HG03565 (cell line): Measurements from ENCODE around the gene MAD2L1.
"Not testable (repeated sequence)": the region's sequence is repeated elsewhere in the genome, so short reads cannot be mapped to it uniquely, and the experiment has no call there.

ENCODE experiments used
- ATAC-seq: cut with Tn5 transposase; IDR thresholded peaks from one replicate; pipeline ENCODE4 v1.9.1; 2021; ENCODE audit warnings: mild to moderate bottlenecking, moderate library complexity; ENCODE audit not compliant: unreplicated experiment

MAD2L1 gene

DNA sequence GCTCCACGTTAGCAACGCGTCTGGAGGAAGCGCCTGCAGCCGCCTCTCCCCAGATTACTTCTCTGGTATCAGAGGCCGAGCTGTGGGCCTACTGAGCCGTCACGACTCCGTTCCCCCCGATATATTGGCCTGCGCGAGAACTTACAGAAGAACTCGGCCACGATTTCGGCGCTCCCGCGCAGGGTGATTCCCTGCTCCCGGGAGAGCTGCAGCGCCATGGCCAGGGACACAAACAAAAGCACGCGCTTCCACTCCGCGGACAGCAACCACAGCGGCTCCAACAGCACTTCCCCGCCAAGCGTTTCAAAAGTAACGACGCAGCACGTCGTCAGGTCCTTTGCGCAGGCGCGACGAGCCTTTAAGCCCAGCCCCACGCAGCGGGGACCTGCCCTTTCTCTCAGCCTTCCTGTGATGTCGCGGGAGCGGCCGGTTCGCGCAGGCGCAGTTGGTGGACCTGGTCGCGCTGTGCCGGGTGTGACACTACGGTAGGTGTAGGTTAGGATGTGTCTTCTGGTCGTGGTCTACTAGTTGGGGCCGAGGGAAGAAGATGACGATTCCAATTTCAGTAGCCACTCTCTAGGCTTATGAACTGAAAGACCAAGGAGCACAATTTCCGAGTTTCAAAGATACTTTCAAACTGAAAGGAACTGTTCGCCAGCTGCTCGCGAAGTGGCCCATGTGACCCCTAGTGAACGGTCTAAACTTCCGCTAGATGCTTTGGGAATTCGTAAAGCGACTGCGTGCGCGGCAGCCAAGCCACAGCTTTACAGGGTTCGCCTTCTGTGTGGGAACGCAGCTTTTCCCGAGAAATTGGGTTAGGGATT is at the start of gene MAD2L1:
TSS of gene MAD2L1 (minus strand) at position 332 of the 824 bp plus-strand sequence. CDS start at position 218, 114 bp downstream.
- ATAC-seq = peak; percentile 82

DNA sequence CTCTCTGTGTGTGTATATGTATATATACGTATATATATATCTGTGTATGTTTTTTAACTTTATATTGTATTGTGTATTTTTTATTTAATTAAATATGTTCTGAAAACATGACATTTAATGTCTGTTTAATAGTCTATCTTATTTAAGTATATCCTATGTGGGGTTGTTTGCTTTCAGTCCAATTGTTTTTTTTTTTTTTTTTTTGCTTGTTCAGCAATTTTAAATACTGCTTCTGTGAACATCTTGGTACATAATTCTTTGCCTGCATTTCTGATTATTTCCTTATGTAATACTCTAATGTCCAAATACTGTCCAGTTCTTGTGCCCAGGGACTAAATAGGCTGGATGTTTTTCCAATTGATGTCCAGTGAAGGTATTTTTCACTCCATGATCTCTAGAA is 45.1 kb upstream of the MAD2L1 start:
- ATAC-seq = no peak

DNA sequence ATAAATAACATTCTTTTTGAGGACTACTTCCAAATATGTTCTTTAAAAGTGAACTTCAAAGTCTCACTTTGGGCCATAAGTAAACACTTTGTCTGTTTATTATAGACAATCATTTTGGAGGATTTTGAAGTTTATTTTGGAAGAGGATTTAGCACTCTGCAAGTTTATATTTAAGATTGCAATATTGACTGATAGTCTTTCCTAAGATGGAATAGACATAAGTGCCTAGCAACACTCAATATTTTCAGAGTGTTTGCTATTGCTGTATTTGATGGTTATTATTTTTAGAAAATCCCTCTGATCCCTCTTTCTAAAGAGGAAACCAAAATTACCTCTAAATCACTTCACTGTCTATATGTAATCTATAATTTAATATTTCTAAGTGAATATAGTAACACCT is 42.8 kb upstream of the MAD2L1 start:
- ATAC-seq = no peak

DNA sequence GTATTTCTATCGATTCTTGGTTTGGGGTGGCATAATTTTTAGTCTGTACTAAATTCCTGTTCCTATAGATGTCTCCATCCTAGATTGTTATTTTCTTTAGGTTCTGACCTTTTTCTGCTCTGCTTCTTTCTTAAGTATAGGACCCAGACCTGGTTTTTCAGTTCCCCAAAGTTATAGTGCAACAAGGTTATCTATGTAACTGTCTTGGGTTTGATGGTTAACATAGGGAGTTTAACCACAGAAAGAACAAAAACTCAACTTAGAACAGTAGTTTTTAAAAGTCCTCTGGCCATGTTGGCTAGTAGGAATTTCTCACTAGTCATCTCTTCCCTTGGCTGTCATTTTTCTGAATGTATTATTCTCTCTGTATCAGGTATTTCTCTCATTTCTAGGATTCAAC is 38.8 kb upstream of the MAD2L1 start:
- ATAC-seq = peak; percentile 96

DNA sequence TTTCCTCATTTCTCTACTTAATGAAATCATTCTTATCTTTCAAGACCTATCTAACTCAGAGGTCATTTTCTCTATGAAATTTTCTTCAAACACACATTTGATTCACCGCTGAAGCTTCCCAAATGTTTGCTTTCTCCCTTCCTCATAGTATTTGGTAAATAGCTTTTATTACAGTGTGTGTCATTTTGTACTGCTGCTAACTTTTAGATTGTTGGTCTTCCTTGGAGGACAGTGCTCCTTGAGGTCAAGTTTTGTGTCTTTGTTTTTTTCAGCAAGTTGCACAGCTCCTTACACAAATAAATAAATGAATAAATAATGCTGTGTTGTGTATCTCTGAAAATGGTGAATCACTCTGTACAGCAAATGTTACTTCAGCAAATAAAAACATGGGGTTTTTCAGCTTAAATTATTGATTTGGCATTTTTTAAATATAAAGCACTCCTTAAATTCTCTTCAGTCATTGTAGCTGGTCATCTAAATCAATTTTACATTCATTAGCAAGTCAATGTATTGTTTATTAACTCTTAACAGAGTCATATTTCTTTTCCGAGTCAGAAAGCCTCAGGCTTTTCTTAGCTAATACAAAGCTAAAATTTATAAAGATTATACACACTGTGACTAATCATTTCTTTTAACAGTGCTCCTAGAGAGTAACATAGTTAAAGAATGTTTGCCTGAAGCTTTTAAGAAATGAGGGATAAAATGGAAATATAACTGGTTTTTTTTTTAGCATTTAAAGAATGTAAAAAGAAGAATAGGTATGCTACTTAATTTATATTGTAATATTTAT is 30.1 kb upstream of the MAD2L1 start:
- ATAC-seq = no peak

DNA sequence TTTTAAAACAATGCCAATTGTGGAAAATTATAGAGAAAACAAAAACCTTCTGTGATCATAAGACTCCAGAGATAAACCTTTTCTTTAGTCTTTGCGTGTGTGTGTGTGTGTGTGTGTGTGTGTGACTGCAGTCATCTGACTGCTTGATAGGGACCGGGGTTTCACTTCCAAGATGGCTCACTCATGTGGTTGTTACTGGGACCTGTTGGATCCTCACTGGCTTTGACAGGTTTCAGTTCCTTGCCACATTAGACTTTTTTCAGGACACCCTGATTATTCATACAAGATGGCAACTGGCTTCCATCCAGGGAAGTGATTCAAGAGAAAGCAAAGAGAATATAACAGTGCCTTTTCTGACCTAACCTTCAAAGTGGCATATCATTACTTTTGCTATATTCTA is 21.9 kb upstream of the MAD2L1 start:
- ATAC-seq = no peak

DNA sequence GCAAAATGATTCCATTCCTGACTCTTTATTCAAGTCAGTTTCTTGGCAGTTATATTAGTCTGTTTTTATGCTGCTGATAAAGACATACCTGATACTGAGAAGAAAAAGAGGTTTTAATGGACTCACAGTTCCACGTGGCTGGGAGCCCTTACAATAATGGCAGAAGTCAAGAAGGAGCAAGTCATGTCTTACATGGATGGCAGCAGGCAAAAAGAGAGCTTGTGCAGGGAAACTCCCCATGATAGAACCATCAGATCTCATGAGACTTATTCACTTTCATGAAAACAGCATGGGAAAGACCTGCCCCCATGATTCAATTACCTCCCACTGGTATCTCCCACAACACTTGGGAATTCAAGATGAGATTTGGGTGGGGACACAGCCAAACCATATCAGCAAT is 21.4 kb upstream of the MAD2L1 start:
- ATAC-seq = not testable (repeated sequence)

DNA sequence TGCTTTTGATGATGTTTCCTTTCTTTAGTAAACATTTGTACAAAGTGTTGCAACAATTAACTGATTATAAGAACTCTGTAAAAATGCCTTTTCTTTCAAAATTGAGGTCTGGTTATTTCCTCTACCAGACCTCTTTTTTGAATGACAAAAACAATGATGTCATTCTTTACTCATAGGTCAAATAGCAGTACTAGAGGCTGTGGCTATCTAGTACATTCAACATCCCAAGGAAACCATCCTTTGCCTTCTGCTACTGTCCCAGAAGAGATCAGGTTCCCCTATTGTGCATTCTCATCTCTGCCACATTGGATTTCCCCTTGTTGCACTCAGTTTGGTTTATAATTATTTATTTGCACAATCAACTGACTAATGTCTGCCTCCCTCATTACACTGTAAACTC is 19.1 kb upstream of the MAD2L1 start:
- ATAC-seq = no peak

DNA sequence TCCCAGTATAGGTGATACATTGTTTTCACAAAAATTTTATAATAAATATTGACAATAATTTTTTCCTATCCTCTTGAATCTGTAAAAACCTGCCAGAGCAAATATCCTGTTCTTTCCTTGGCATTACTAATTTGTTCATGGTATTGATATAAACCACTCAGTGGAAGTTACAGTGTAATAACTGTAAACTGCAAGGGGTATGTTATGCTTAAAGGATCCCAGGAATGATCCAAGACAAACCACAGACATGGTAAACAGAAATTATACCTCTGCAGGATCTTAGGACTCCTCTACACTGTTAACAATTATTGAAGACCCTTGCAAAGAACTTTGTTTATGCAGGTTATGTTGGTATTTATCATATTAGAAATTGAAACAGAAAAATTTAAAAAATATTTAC is 17.7 kb upstream of the MAD2L1 start:
- no peak for ATAC-seq

DNA sequence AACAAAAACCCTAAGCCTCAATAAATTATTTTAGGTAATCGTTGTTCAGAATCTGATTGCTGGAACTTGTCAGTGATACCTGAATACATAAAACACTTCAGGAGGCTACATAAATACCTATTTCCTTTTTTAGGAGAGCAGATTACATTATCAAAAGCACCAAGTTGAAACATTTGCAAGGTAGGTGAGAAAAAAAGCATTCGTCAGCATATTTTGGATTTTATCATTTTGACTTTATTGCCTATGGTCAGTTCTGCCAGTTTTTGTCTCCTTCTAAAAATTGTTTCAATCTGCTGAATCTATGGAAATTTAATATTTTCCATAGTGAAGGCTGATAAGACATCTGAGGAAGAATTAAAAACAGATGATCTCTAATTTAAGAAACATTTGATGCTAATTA is 16.5 kb upstream of the MAD2L1 start:
- ATAC-seq = no peak

DNA sequence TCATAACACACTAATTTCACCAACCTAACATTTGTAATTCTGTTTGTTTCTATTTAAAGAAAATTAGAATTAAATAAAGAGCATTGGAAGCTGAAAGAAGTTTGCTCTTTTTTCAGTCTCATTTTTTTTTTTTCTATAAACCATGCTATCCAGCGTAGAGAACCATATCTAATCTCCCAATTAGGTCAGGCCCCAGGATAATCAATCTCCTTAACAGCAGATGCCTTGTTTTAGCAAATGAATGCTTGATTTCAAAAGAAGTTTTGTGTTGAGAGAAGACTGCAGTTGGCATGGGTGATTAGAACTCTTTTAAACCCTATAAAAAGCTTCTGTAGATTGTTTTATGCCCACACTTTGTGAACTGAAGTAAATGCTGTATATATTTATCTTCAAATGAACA is 15.6 kb upstream of the MAD2L1 start:
- no peak for ATAC-seq

DNA sequence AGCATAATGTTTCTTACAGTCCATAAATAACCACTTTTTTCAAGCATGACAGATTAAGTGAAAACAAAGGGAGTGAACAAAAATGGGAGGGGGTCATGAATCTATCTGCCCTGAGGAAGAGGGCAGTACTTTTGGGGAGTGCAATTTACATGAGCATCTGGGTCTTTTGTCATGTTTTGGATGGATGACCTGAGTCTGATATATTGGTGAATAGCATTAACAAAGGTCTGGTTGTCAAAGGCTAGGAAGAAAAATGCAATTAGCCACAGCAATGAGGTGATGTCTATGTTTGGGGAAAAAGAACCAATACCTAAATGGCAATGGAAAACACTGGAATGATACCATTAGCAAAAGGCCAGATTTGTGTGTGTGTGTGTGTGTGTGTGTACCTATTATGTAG is 15.1 kb upstream of the MAD2L1 start:
- ATAC-seq = no peak

DNA sequence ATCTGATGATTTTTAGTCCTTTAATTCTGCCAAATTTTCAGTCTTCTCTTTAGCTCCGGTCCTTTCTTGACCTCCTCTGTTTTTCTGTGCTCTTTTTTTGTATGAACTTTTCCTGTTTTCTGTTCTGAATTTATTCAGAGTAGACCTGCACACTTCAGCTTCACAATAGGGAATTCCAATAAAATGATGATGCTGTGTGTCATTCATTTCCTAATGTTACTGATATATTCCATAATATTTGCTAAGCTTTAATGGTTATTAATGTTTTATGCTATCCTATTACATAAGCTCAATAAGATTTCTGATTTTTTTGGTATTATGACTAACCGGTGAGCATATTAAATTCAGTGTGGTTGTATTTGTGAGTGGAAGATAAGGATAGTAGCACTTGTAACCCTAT is 13.9 kb upstream of the MAD2L1 start:
- no peak for ATAC-seq

DNA sequence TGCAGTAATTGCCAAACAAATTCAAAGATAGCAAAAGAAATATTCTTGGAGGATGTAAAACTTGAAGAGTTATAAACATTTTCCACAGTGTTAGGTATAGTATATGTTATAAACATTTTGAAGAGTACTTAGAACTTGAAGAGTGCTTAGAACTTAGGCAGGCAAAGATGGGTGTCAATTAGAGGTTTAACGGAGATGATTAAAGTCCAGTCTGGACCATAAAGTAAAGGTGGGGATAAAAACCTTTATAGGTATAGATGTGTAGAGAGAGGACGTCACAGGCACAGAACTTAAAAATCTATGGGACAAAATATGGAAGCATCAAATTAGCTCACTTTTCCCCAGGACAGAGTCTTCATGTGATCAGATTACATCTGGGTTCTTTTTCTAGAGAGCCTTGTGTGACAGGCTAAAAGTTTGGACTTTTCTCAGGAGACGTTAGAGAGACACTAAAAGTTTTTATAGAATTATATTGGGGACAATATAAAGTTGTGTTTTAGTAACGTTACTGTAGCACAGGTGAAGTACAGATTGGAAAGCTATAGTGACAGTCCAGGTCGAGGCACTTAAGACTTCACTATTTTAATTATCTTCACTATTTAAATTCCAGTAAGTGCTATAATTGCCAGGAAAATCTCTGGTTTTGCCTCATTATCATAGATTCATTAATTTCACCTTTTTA is 13.3 kb upstream of the MAD2L1 start:
- ATAC-seq = no peak

DNA sequence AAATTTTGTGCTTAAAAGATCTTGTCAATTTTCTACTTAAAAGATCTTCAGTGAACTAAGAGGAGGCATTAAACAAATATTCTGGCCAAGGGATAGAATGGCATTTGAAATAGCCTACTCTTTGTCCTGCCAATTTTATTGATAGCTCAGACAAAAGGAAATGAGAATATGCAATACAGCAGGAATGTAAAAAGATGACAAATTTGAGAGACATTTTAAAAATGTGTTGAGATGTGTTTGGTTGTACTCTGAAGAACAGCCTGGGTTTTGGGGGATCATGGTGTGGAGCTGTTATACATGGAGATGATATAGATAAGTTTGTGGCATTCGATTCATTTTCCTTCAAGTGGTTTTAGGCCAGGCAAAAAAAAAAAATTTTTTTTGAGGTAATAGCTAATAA is 11.6 kb upstream of the MAD2L1 start:
- ATAC-seq = no peak

DNA sequence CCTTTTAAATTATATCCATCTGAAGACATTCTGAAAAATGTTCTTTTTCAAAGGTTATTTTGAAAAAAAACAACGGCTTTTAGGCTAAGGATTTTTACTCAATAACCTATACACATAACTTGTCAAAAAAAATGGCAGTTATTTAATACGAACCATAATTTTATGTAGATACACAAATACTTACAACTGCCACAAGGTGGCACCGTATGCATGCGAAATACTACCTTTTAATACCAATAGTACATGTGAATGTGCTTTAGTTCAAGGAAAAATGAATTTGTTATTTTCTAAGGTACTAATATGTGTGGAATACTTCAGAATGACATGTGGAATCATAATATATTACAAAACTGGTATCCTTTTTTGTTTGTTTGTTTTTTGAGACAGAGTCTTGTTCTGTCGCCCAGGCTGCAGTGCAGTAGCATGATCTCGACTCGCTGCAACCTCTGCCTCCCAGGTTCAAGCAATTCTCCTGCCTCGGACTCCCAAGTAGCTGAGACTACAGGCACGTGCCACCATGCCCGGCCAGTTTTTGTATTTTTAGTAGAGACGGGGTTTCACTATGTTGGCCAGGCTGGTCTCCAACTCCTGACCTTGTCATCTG is 4.6 kb upstream of the MAD2L1 start:
- ATAC-seq = peak; percentile 20

DNA sequence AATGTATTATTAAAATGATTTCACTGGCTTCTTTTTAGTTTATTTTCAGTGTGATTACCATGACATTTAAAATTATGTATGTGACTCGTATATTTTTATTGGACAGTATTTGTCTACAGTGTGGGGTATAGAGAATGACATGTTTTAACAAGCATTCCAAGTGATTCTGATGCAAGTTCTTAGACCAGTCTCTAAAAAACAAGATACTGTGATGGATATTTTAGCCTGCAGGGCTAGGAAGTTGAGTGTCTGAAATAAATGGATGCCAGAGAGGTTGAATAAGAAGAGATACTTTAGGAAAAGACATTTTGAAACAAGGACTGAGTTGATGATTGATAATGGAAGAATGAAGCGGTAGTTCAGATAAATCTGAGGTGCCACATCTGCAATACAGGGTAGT is 3.5 kb upstream of the MAD2L1 start:
- no peak for ATAC-seq

DNA sequence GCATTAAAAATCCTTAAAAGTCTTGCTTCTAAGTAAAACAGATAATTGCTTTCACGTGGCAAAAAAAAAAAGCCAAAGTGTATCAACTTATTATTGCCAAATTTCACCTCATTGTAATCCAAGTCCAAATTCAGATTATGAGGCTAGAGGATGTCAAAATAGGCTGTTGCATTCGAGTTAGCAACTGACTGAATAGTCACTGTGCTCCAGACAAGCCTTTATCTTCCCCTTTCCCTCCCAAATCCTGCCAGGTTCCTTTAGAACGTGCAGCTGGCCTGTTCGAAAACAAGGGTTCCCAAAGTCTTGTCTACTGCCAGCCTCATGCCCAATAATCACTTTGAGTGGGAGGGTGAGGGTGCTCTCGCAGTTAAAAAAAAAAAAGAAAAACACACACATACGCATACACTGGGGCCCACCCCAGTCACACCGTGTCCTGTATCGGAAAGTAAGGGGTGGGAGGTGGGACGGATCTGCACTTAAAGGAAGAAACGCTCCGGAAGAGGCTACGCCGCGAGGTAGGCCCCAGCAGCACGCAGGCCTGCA is 603 bp downstream of the MAD2L1 start:
- ATAC-seq = no peak

DNA sequence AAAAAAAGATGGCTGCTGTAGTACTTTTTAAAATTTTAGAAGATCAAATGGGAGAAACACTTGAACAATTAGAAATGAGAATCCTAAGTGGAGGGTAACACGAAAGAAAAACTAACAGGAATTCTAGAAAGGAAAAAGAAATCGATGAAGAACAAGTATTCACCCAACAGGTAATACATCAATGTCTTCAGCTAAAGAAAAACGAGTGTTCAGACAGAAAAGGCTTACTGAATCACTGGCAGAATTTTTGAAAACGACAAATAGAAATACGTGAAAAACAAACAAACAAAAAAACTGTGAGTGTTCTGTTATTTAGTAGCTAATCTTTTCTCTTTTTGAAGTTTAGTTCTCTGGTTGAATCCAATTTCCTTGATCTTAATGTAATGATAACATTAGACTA is 1.8 kb downstream of the MAD2L1 start:
- ATAC-seq = no peak

DNA sequence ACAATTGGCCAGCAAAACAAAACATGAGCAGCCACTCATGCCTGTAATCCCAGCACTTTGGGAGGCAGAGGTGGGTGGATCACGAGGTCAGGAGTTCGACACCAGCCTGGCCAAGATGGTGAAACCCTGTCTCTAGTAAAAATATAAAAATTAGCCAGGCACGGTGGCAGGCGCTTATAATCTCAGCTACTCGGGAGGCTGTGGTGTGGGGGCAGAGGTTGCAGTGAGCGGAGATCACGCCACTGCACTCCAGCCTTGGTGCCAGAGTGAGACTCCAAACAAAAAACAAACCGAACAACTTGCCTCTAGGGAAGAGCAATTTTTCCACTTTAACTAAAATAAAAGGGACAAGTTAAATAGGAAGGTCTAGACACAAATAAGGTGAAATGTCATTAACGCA is 2.9 kb downstream of the MAD2L1 start:
- not testable (repeated sequence) for ATAC-seq

DNA sequence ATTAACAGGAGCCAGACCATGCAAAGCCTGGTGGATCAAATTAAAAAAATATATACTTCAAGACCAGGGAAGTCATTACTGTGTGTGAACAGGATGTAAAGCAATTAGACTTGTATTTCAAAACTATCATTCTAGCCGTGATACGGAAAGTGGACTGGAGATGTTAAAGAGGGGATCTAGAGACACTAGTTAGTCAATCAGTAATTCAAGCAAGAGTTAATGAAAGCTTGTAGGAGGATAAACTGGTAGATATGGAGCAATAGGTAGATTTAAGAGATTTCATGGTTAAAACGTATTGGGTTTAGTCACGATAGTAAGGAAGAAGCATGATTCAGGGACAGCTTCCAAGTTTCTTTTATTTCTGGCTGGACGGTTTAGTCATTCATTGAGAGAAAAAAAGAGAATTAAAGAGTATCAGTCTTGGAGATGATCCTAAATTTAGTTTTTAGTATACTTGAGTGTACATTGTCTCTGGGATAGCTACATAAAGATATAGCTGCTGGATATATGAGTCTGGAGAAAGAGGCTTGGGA is 3.9 kb downstream of the MAD2L1 start:
- no peak for ATAC-seq
